Testis (tissue), 3 donors: ENCODE results near the gene MGAT3. TPM values are rescaled to one million over a fixed set of nuclear protein-coding genes. Genes with fewer than 3 reads are reported as not detected.
"Not testable (repeated sequence)": the region's sequence is repeated elsewhere in the genome, so short reads cannot be mapped to it uniquely, and the experiment has no call there.

Experiments
- DNase-seq: peaks from one replicate; pipeline ENCODE4 v3.0.0-alpha.2; 2019
- H3K27ac ChIP-seq, 2 donors: fragments of 200-600 bp; sonication (generic); one replicate each; pipeline ENCODE4 v1.5.1; 2019
- H3K27me3 ChIP-seq: fragments of 200-600 bp; sonication (generic); one replicate; pipeline ENCODE4 v1.5.1; 2019
- H3K36me3 ChIP-seq: fragments of 200-600 bp; sonication (generic); one replicate; pipeline ENCODE4 v1.5.1; 2017; ENCODE audit warnings: low read depth; ENCODE audit errors: missing control alignments
- H3K4me1 ChIP-seq: fragments of 200-600 bp; sonication (generic); one replicate; pipeline ENCODE4 v1.5.1; 2019
- H3K4me3 ChIP-seq, 2 donors: fragments of 200-600 bp; sonication (generic); one replicate each; pipeline ENCODE4 v1.5.1; 2017 to 2019
- H3K9me3 ChIP-seq: fragments of 200-600 bp; sonication (generic); one replicate; pipeline ENCODE4 v1.5.1; 2017
- CTCF ChIP-seq, 3 experiments: fragments of 450-650 bp in 2 of 3; fragments of 200-600 bp in 1 of 3; sonication (generic) in 1 of 3; IDR thresholded peaks; one replicate each; pipeline ENCODE4 v1.5.1; 2016 to 2019; ENCODE audit warnings: antibody characterized with exemption in 3 of 3, mild to moderate bottlenecking in 2 of 3, moderate library complexity in 1 of 3
- POLR2A ChIP-seq: fragments of 450-650 bp; IDR thresholded peaks from one replicate; pipeline ENCODE4 v1.6.1; 2017; ENCODE audit warnings: antibody characterized with exemption, mild to moderate bottlenecking, moderate library complexity
- WGBS, 2 donors: methylation state at CpG; one replicate each; pipeline ENCODE4 v1.1.5; 2018; 5-methylcytosine and 5-hydroxymethylcytosine counted together
- intact Hi-C: fragments of 100-400 bp; cut with DNase I; formaldehyde crosslinking; loops from one replicate; pipeline ENCODE4 v1.15.1; 2023; ENCODE audit warnings: low total_unique reads
- polyA plus RNA-seq: library from polyadenylated mRNA; stranded (reverse); fragments of 350-450 nt; fragmentation: Illumina TruSeq; extraction: RNeasy Lipid Tissue Mini Kit (QIAGEN cat#74804); gene quantifications from one replicate; pipeline ENCODE4 v1.2.3, GENCODE V29; 2014; ENCODE audit warnings: low read depth, low replicate concordance; ENCODE audit not compliant: insufficient read depth
- total RNA-seq, 2 donors: library from RNA; depleted of rRNA; stranded (reverse); fragments of >200 nt; gene quantifications; one replicate each; pipeline ENCODE4 v1.2.3, GENCODE V29; 2016

The MGAT3 gene
- total and polyA plus RNA-seq, 3 donors from 2014 or later: 4.6 to 9.7 (median 6.4) TPM

GRCh38 chr22:39410264-39410663 is 46.5 kb upstream of the MGAT3 start:
- Histone ChIP-seq H3K4me3 (no peak overlapping the region), H3K27ac (no peak overlapping the region), H3K36me3 (no peaks in the 10 kb centered on the region), H3K4me1 (no peaks in the 10 kb centered on the region), H3K9me3 (no peaks in the 10 kb centered on the region), H3K27me3 (no peaks in the 10 kb centered on the region)
- no peak for DNase-seq
- TF ChIP-seq POLR2A (no peak), CTCF (IDR thresholded peaks at IDR 0.05) (no peak)
- intact Hi-C loops: no loop called here
- WGBS, 2 donors: 90% methylated on average over 4 of the region's 4 CpGs

GRCh38 chr22:39411828-39412365 is 44.9 kb upstream of the MGAT3 start:
- H3K36me3 ChIP-seq, intact Hi-C loops, H3K27me3 ChIP-seq, DNase-seq, H3K4me3 ChIP-seq, H3K27ac ChIP-seq, H3K4me1 ChIP-seq, H3K9me3 ChIP-seq: not testable (repeated sequence)
- 91 to 92% methylated on average over 11 of the region's 11 CpGs for WGBS, 2 donors

GRCh38 chr22:39413204-39413603 is 43.6 kb upstream of the MGAT3 start:
- H3K9me3 ChIP-seq, H3K4me3 ChIP-seq, intact Hi-C loops, H3K36me3 ChIP-seq, H3K27me3 ChIP-seq, H3K4me1 ChIP-seq, H3K27ac ChIP-seq, DNase-seq: not testable (repeated sequence)
- 92 to 94% methylated on average over 7 of the region's 7 CpGs for WGBS, 2 donors

- Histone ChIP-seq H3K4me3 (no peak overlapping the region), H3K27ac (no peak overlapping the region), H3K4me1 (no peaks in the 10 kb centered on the region), H3K9me3 (no peaks in the 10 kb centered on the region), H3K36me3 (no peaks in the 10 kb centered on the region), H3K27me3 (no peaks in the 10 kb centered on the region)
- intact Hi-C loops: no loop called here
- DNase-seq: no peak
- 94 to 96% methylated on average over 7 of the region's 7 CpGs for WGBS, 2 donors
- TF ChIP-seq POLR2A (no peak), CTCF (IDR thresholded peaks at IDR 0.05) (no peak)
Observed at GRCh38 chr22:39414377-39414776, 42.4 kb upstream of the MGAT3 start.

GRCh38 chr22:39414886-39415285 is 41.9 kb upstream of the MGAT3 start:
- Histone ChIP-seq H3K9me3 (no peaks in the 10 kb centered on the region), H3K27me3 (no peaks in the 10 kb centered on the region), H3K4me1 (no peaks in the 10 kb centered on the region), H3K27ac (no peak overlapping the region), H3K4me3 (no peak overlapping the region), H3K36me3 (no peaks in the 10 kb centered on the region)
- TF ChIP-seq POLR2A (no peak), CTCF (IDR thresholded peaks at IDR 0.05) (no peak)
- intact Hi-C loops: no loop called here
- 80 to 83% methylated on average over 11 of the region's 11 CpGs for WGBS, 2 donors
- no peak for DNase-seq

GRCh38 chr22:39415506-39415905 is 41.3 kb upstream of the MGAT3 start:
- TF ChIP-seq CTCF (IDR thresholded peaks at IDR 0.05) (no peak), POLR2A (no peak)
- no peak overlapping the region for H3K27ac ChIP-seq
- no peaks in the 10 kb centered on the region for H3K9me3 ChIP-seq
- intact Hi-C loops: no loop called here
- 94 to 97% methylated on average over 5 to 16 of the region's 16 CpGs for WGBS, 2 donors
- no peaks in the 10 kb centered on the region for H3K36me3 ChIP-seq
- no peaks in the 10 kb centered on the region for H3K27me3 ChIP-seq
- no peak for DNase-seq
- no peak overlapping the region for H3K4me3 ChIP-seq
- H3K4me1 ChIP-seq: no peaks in the 10 kb centered on the region
